Measurements from ENCODE around the gene LHCGR. TPM values are rescaled to one million over a fixed set of nuclear protein-coding genes. Genes with fewer than 3 reads are reported as not detected.
"Not testable (repeated sequence)": the region's sequence is repeated elsewhere in the genome, so short reads cannot be mapped to it uniquely, and the experiment has no call there.

The LHCGR gene
- total and polyA plus RNA-seq, 7 donors = not detected

GRCh38 chr2:48750128-48750739 is 5.3 kb downstream of the LHCGR start:
- H3K4me3 ChIP-seq = no peak overlapping the region
- peaks cover 0 to 14% (median 7%) of the 10 kb centered on the region in 3 donors for H3K27me3 ChIP-seq
- no peak overlapping the region for H3K27ac ChIP-seq
- TF ChIP-seq POLR2A (IDR thresholded peaks at IDR 0.05) (no peak), CTCF (IDR thresholded peaks at IDR 0.05) (no peak), POLR2AphosphoS5 (IDR thresholded peaks at IDR 0.05) (no peak), EP300 (IDR thresholded peaks at IDR 0.05) (no peak)
- no peak for DNase-seq
- H3K4me1 ChIP-seq = peaks cover 0 to 3% (median 0%) of the 10 kb centered on the region in 4 donors
- no peaks in the 10 kb centered on the region for H3K9me3 ChIP-seq
- H3K36me3 ChIP-seq = no peaks in the 10 kb centered on the region
- intact Hi-C loops (cut with DNase I) = no loop called here

GRCh38 chr2:48749291-48750127 is 6.0 kb downstream of the LHCGR start:
- intact Hi-C loops (cut with DNase I) = no loop called here
- WGBS, 2 donors = 52 to 84% methylated on average over 2 of the region's 2 CpGs
- H3K9me3 ChIP-seq = no peaks in the 10 kb centered on the region
- no peaks in the 10 kb centered on the region for H3K36me3 ChIP-seq
- H3K27me3 ChIP-seq = peaks cover 0 to 7% (median 7%) of the 10 kb centered on the region in 3 donors
- no peaks in the 10 kb centered on the region for H3K4me1 ChIP-seq
- no peak overlapping the region for H3K4me3 ChIP-seq
- DNase-seq = no peak
- no peak overlapping the region for H3K27ac ChIP-seq
- no peak for TF ChIP-seq POLR2AphosphoS5 (IDR thresholded peaks at IDR 0.05)
- no peak for TF ChIP-seq POLR2A (IDR thresholded peaks at IDR 0.05)
- TF ChIP-seq CTCF (IDR thresholded peaks at IDR 0.05) = no peak
- no peak for TF ChIP-seq EP300 (IDR thresholded peaks at IDR 0.05)

GRCh38 chr2:48747319-48747718 is 8.2 kb downstream of the LHCGR start:
- no peaks in the 10 kb centered on the region for H3K4me1 ChIP-seq
- no peaks in the 10 kb centered on the region for H3K36me3 ChIP-seq
- no peak for DNase-seq
- intact Hi-C loops (cut with DNase I) = no loop called here
- WGBS, 2 donors = 78 to 90% methylated on average over 6 of the region's 6 CpGs
- no peak overlapping the region for H3K27ac ChIP-seq
- TF ChIP-seq POLR2AphosphoS5 (IDR thresholded peaks at IDR 0.05) (no peak), POLR2A (IDR thresholded peaks at IDR 0.05) (no peak), CTCF (IDR thresholded peaks at IDR 0.05) (no peak), EP300 (IDR thresholded peaks at IDR 0.05) (no peak)
- H3K4me3 ChIP-seq = no peak overlapping the region
- no peaks in the 10 kb centered on the region for H3K27me3 ChIP-seq
- no peaks in the 10 kb centered on the region for H3K9me3 ChIP-seq

DNA sequence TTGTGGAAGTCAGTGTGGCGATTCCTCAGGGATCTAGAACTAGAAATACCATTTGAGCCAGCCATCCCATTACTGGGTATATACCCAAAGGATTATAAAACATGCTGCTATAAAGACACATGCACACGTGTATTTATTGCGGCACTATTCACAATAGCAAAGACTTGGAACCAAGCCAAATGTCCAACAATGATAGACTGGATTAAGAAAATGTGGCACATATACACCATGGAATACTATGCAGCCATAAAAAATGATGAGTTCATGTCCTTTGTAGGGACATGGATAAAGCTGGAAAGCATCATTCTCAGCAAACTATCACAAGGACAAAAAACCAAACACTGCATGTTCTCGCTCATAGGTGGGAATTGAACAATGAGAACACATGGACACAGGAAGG is 16.3 kb downstream of the LHCGR start:
- intact Hi-C loops (cut with DNase I); H3K4me3 ChIP-seq; H3K36me3 ChIP-seq; DNase-seq; H3K27ac ChIP-seq; H3K9me3 ChIP-seq; H3K4me1 ChIP-seq: not testable (repeated sequence)
- peaks cover 0 to 34% (median 15%) of the 10 kb centered on the region in 3 donors for H3K27me3 ChIP-seq
- WGBS, 2 donors = 69 to 80% methylated on average over 4 of the region's 4 CpGs

- Histone ChIP-seq H3K27ac (no peak overlapping the region), H3K27me3 (peaks cover 0 to 34% (median 15%) of the 10 kb centered on the region in 3 donors), H3K4me1 (peaks cover 0 to 11% (median 8%) of the 10 kb centered on the region in 4 donors), H3K36me3 (no peaks in the 10 kb centered on the region), H3K4me3 (no peak overlapping the region), H3K9me3 (no peaks in the 10 kb centered on the region)
- 52 to 80% methylated on average over 2 of the region's 2 CpGs for WGBS, 2 donors
- intact Hi-C loops (cut with DNase I) = no loop called here
- TF ChIP-seq CTCF (IDR thresholded peaks at IDR 0.05) (no peak), POLR2AphosphoS5 (IDR thresholded peaks at IDR 0.05) (no peak), EP300 (IDR thresholded peaks at IDR 0.05) (no peak), POLR2A (IDR thresholded peaks at IDR 0.05) (no peak)
- DNase-seq = no peak
Measured at GRCh38 chr2:48738806-48739205, 16.7 kb downstream of the LHCGR start.

Measured in sigmoid colon (tissue), 7 donors.